LoVo (cell line): ENCODE results near the gene SETDB1.
"Not testable (repeated sequence)": the region's sequence is repeated elsewhere in the genome, so short reads cannot be mapped to it uniquely, and the experiment has no call there.

Experiments
- DNase-seq: peaks from one replicate; pipeline ENCODE4 v3.0.0-alpha.2; 2016; ENCODE audit warnings: low spot score

SETDB1 gene

GRCh38 chr1:150926097-150926741 lies at the start of gene SETDB1:
TSS of gene SETDB1 (plus strand) at chr1:150926363. CDS start at chr1:150927715, 1,352 bp downstream.
- peak; percentile 99 for DNase-seq

DNA sequence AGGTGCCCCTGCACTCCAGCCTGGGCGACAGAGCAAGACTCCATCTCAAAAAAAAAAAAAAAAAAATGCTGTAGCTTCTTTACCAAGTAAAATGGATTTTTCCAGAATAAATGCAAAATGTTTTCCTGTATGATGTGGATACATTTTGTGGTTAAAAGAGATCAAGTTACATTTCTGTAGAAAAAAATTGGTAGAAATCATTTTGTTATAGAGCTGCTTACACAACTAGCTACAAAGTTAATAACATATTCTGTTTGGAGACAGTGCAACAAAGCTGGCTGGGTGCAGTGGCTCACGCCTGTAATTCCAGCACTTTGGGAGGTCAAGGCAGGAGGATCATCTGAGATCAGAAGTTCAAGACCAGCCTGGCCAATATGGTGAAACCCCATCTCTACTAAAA lies 47.2 kb upstream of the SETDB1 start:
- DNase-seq = not testable (repeated sequence)

- DNase-seq = no peak
These were observed 44.7 kb upstream of the SETDB1 start for GRCh38 chr1:150881331-150882070.

- DNase-seq = not testable (repeated sequence)
These were observed 43.0 kb upstream of the SETDB1 start for GRCh38 chr1:150883121-150883520.

GRCh38 chr1:150887018-150887417 lies 39.1 kb upstream of the SETDB1 start, which contains the start of gene CTXND2:
TSS of gene CTXND2 (plus strand) at chr1:150887136. CDS start at chr1:150912315, 25,179 bp downstream.
- no peak for DNase-seq

- no peak for DNase-seq
These were observed 37.4 kb upstream of the SETDB1 start for GRCh38 chr1:150888727-150889126.

DNA sequence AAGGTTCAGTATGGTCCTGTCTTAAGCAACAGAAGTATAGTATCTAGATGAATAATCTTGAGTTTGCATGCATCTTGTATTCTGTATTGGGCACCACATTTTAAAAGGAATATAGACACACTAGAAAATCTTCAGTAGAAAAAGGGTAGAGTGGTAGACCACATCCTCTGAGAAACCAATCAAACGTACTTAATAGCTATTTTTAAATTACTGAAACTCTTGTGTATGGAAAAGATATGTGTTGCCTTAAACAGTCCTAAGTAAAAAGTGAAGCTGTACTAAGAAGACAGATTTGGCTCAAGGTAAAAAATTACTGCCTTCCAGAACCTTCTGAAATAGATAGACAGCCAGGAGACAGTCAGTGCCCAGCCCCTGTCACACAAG lies 36.1 kb upstream of the SETDB1 start:
- DNase-seq = no peak

DNA sequence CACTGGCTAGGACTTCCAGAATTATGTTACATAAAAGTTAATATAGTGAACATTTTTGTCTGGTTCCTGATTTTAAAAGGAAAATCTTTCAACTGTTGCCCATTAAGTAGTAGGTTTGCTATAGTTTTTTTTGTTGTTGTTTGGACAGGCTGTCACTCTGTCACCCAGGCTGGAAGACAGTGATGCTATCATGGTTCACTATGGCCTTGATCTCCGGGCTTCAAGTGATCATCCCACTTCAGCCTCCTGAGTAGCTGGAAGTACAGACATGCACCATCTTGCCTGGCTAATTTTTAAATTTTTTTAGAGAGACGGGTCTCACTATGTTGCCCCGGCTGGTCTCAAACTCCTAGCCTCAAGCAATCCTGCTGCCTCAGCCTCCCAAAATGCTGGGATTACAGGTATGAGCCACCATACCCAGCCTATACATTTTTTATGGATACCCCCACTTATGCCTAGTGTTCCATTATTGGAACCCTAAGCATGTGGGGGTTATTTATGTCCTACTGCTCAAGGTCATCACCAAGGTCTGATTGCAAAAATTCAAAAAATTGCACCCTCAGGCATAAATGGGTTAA lies 32.7 kb upstream of the SETDB1 start:
- no peak for DNase-seq

DNA sequence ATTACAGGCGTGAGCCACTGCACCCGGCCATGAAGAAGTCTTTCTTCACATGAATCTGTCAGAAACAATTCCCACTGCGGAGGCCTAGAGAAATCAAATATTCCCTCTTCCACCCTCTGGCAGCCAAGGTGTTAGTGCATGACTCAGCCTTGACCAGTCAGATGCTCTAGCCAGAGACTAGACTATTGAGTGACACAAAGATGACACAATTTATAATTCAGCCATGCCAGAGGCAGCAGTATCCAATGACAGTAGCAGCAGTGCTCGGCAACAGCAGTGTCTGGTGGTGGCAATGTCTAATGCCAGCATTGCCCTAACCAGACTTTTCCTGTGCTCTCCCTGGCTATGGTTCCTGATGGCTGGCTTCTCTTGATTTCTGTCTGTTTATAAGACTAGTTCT lies 30.5 kb upstream of the SETDB1 start:
- DNase-seq = peak; percentile 37

DNA sequence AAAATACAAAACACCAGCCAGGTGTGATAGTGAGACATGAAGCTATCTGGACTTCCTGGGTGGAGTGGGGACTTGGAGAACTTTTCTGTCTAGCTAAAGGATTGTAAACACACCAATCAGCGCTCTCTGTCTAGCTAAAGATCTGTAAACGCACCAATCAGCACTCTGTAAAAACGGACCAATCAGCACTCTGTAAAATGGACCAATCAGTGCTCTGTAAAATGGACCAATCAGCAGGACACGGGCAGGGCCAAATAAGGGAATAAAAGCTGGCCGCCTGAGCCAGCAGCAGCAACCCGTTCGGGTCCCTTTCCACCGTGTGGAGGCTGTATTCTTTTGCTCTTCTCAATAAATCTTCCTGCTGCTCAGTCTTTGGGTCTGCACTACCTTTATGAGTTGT lies 26.4 kb upstream of the SETDB1 start:
- DNase-seq = not testable (repeated sequence)

DNA sequence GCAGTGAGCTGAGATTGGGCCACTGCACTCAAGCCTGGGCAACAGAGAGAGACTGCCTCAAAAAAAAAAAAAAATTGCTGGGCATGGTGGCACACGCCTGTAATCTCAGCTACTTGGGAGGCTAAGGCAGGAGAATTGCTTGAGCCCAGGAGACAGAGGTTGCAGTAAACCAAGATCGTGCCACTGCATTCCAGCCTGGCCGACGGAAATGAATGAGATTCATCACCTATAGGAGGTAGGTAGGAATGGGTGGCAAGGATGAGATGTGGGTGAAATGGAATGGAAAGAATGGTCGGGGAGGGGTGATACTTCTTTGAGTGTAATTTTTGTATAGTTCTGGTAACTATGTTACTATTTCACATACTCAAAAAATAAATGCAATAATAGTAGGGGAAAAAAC lies 23.8 kb upstream of the SETDB1 start:
- DNase-seq = no peak

DNA sequence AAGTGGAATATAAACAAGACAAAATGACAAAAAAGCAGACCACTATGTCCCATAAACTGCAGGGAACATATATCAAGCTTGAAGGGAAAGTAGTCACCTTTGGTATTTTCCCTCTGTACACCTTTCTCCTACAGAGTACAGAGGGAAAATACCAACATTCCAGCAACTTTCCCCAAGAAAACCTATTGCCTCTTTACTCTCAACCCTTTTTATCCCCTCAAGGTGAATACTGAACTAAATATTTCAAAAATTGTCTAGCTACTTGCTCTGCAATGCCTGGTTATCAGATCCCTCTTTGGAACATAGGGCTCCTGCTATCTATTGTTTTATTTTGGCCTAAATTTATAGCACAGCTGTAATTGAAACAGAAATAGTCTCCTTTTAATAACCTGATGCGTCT lies 23.4 kb upstream of the SETDB1 start:
- no peak for DNase-seq

GRCh38 chr1:150905301-150905700 lies 20.9 kb upstream of the SETDB1 start:
- no peak for DNase-seq

GRCh38 chr1:150906329-150906728 lies 19.8 kb upstream of the SETDB1 start:
- no peak for DNase-seq

GRCh38 chr1:150906813-150907212 lies 19.4 kb upstream of the SETDB1 start:
- no peak for DNase-seq

- no peak for DNase-seq
These were observed 16.5 kb upstream of the SETDB1 start for GRCh38 chr1:150909585-150910180.

- DNase-seq = no peak
These were observed 13.5 kb upstream of the SETDB1 start for GRCh38 chr1:150912623-150913022.

GRCh38 chr1:150917387-150917786 lies 8.8 kb upstream of the SETDB1 start:
- no peak for DNase-seq

- DNase-seq = peak; percentile 85
These were observed 3.6 kb upstream of the SETDB1 start for GRCh38 chr1:150922519-150922975.

- no peak for DNase-seq
These were observed 1.1 kb upstream of the SETDB1 start for GRCh38 chr1:150925080-150925479.

DNA sequence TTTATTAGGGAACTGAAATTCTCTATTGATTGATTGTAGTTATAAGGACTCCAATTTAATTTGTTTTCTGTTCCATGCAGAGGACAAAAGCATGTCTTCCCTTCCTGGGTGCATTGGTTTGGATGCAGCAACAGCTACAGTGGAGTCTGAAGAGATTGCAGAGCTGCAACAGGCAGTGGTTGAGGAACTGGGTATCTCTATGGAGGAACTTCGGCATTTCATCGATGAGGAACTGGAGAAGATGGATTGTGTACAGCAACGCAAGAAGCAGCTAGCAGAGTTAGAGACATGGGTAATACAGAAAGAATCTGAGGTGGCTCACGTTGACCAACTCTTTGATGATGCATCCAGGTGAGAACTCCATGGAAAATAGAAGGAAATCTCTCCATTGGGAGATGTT lies 1.5 kb downstream of the SETDB1 start:
- no peak for DNase-seq

- DNase-seq = no peak
These were observed 2.1 kb downstream of the SETDB1 start for GRCh38 chr1:150928286-150928685.

- not testable (repeated sequence) for DNase-seq
These were observed 2.6 kb downstream of the SETDB1 start for GRCh38 chr1:150928775-150929174.
